B cell (primary cell): Measurements from ENCODE around the gene ZNF646. TPM values are rescaled to one million over a fixed set of nuclear protein-coding genes. Genes with fewer than 3 reads are reported as not detected.

Experiments used
- ATAC-seq: fragments of 200-7000 bp; cut with Tn5 transposase; one replicate; pipeline ENCODE4 v1.10.0; 2021; ENCODE audit warnings: low read depth, mild to moderate bottlenecking, moderate number of reproducible peaks, moderate library complexity
- CTCF ChIA-PET: fragments of 350-600 bp; sonication (Branson Sonifier 250); formaldehyde crosslinking; loops from one replicate; lab custom pipeline; 2021; ENCODE audit warnings: antibody characterized with exemption, inconsistent platforms; lab: Charles Lee
- POLR2A ChIA-PET: fragments of 350-600 bp; sonication (Branson Sonifier 250); formaldehyde crosslinking; loops from one replicate; lab custom pipeline; 2021; ENCODE audit warnings: antibody characterized with exemption; lab: Charles Lee
- DNase-seq: peaks from one replicate; pipeline ENCODE4 v3.0.0; 2013
- H2AFZ ChIP-seq: 2 replicates; pipeline ENCODE4 v1.6.1; 2012; ENCODE audit warnings: mild to moderate bottlenecking, low read depth, low read length; ENCODE audit not compliant: insufficient read depth, poor library complexity, severe bottlenecking
- H3K27ac ChIP-seq, 2 donors: 1 replicate in 1 of 2; 2 replicates in 1 of 2; pipeline ENCODE4 v1.5.1; 2012 to 2013; ENCODE audit warnings: low read length in 2 of 2, mild to moderate bottlenecking in 2 of 2, moderate library complexity in 1 of 2
- H3K27me3 ChIP-seq, 4 experiments: fragments of 200-600 bp in 1 of 4; sonication (generic) in 1 of 4; replicated peaks in 1 of 4; 1 replicate in 2 of 4; 2 replicates in 2 of 4; pipeline versions ENCODE4 v1.6.1 to v1.7.0; 2013 to 2016; ENCODE audit warnings: low read length in 3 of 4, mild to moderate bottlenecking in 2 of 4, mixed read lengths in 1 of 4, moderate library complexity in 1 of 4; ENCODE audit not compliant: insufficient read depth in 4 of 4, control insufficient read depth in 3 of 4; ENCODE audit errors: control extremely low read depth in 1 of 4
- H3K36me3 ChIP-seq, 2 experiments: replicated peaks in 1 of 2; 1 replicate in 1 of 2; 2 replicates in 1 of 2; pipeline versions ENCODE4 v1.6.1 to v1.7.1; 2013; ENCODE audit warnings: low read length in 1 of 2; ENCODE audit not compliant: insufficient read depth in 2 of 2, control insufficient read depth in 1 of 2; ENCODE audit errors: control extremely low read depth in 1 of 2, extremely low read depth in 1 of 2
- H3K4me1 ChIP-seq, 2 donors: fragments of 200-600 bp in 1 of 2; sonication (generic) in 1 of 2; 1 replicate in 1 of 2; 2 replicates in 1 of 2; pipeline versions ENCODE4 v1.5.1 to v1.6.1; 2013 to 2017; ENCODE audit warnings: low read length in 2 of 2; ENCODE audit not compliant: control insufficient read depth in 2 of 2, insufficient read depth in 2 of 2
- H3K4me2 ChIP-seq: replicated peaks from 2 replicates; pipeline ENCODE3; 2012; ENCODE audit warnings: mild to moderate bottlenecking, low read depth, low read length; ENCODE audit not compliant: poor library complexity, severe bottlenecking
- H3K4me3 ChIP-seq, 5 experiments: fragments of 200-600 bp in 1 of 5; sonication (generic) in 1 of 5; 1 replicate in 3 of 5; 2 replicates in 2 of 5; pipeline versions ENCODE4 v1.5.1 to v1.7.0; 2011 to 2016; ENCODE audit warnings: low read length in 4 of 5, mild to moderate bottlenecking in 4 of 5, low read depth in 2 of 5, control low read depth in 1 of 5, moderate library complexity in 1 of 5; ENCODE audit not compliant: insufficient read depth in 1 of 5; ENCODE audit errors: control extremely low read depth in 1 of 5, extremely low read depth in 1 of 5
- H3K79me2 ChIP-seq: fragments of 200-600 bp; sonication (generic); one replicate; pipeline ENCODE4 v1.6.0; 2016; ENCODE audit warnings: low read length; ENCODE audit not compliant: control insufficient read depth, insufficient read depth
- H3K9ac ChIP-seq: fragments of 200-600 bp; sonication (generic); 2 replicates; pipeline ENCODE4 v1.6.1; 2017; ENCODE audit warnings: mild to moderate bottlenecking, low read length, moderate library complexity
- H3K9me3 ChIP-seq, 3 donors: one replicate each; pipeline versions ENCODE4 v1.6.1 to v1.7.1; 2013; ENCODE audit warnings: low read length in 2 of 3; ENCODE audit not compliant: control insufficient read depth in 2 of 3, insufficient read depth in 1 of 3; ENCODE audit errors: control extremely low read depth in 1 of 3
- H4K20me1 ChIP-seq: 2 replicates; pipeline ENCODE4 v1.6.0; 2012; ENCODE audit warnings: mild to moderate bottlenecking, low read length; ENCODE audit not compliant: insufficient read depth, control insufficient read depth, poor library complexity, severe bottlenecking
- H3K27ac Mint-ChIP-seq: one replicate; pipeline ENCODE4 v1.8.0; 2021; ENCODE audit warnings: mixed read lengths
- H3K27me3 Mint-ChIP-seq: one replicate; pipeline ENCODE4 v1.8.0; 2021; ENCODE audit warnings: mixed read lengths
- H3K4me1 Mint-ChIP-seq: one replicate; pipeline ENCODE4 v1.8.0; 2021; ENCODE audit warnings: mixed read lengths
- H3K4me3 Mint-ChIP-seq: one replicate; pipeline ENCODE4 v1.8.0; 2021; ENCODE audit warnings: mixed read lengths
- H3K9me3 Mint-ChIP-seq: one replicate; pipeline ENCODE4 v1.8.0; 2022; ENCODE audit warnings: mixed read lengths; ENCODE audit not compliant: insufficient read depth
- EZH2 ChIP-seq: IDR thresholded peaks from 2 replicates; pipeline ENCODE4 v1.6.1; 2012; ENCODE audit warnings: borderline replicate concordance, low read depth, mild to moderate bottlenecking, moderate library complexity, low read length; ENCODE audit not compliant: insufficient read depth, poor library complexity, severe bottlenecking
- WGBS: methylation state at CpG from one replicate; pipeline ENCODE4 v1.1.5; 2013; ENCODE audit warnings: missing lambda C conversion rate; ENCODE audit not compliant: insufficient coverage; 5-methylcytosine and 5-hydroxymethylcytosine counted together
- intact Hi-C: fragments of 100-400 bp; cut with micrococcal nuclease; formaldehyde crosslinking; loops from one replicate; pipeline ENCODE4 v1.10.0; 2022
- polyA plus RNA-seq: library from polyadenylated mRNA; depleted of rRNA; stranded (reverse); fragments of >200 nt; gene quantifications from 2 replicates; pipeline ENCODE4 v1.2.3, GENCODE V29; 2012
- total RNA-seq, 2 donors: library from RNA; stranded (reverse); fragments of 120-200 nt in 1 of 2; gene quantifications; 1 replicate in 1 of 2; 2 replicates in 1 of 2; pipeline versions ENCODE4 v1.2.3 to v1.2.4, GENCODE V29; 2013 to 2022
- TF ChIP-seq, protein P1 (sequence below): fragments of 200-600 bp; IDR thresholded peaks from one replicate; pipeline ENCODE4 v1.8.0; 2022; ENCODE audit warnings: antibody characterized with exemption, mild to moderate bottlenecking

The ZNF646 gene
- total and polyA plus RNA-seq, 2 donors (not counting 1 experiment from before 2014, with no cell fraction given), result 14.7 to 45.9 TPM

- POLR2A ChIA-PET, result interaction anchor here (0.9 to 1.8 kb wide), 3 partner anchors 8 to 47 kb away, joined by 3 to 6 read pairs (median 5); partner anchors contain the start of genes ZNF646 and ZNF668
- H3K27ac Mint-ChIP-seq, result peak within 1 kb of the TSS; percentile 96
- intact Hi-C loops, result loop anchor here (1.0 to 2.0 kb wide), 7 partner anchors 14 to 109 kb away; partner anchors contain the start of genes BCKDK, HSD3B7, KAT8 and STX4
- no peaks in the 10 kb centered on the region for H3K9me3 Mint-ChIP-seq
- peak within 1 kb of the TSS; percentile 98 for H3K4me3 Mint-ChIP-seq
- CTCF ChIA-PET, result interaction anchor here (2.4 kb wide), 2 partner anchors 47 to 110 kb away, joined by 11 to 12 read pairs; partner anchors contain the start of gene HSD3B7
- peak within 1 kb of the TSS; percentile 50 to 99 (median 73) for H3K4me3 ChIP-seq
- H2AFZ ChIP-seq, result peak within 1 kb of the TSS; percentile 95
- peaks cover 29% of the 10 kb centered on the region for H3K4me1 Mint-ChIP-seq
- H3K27me3 ChIP-seq, result no peaks in the 10 kb centered on the region
- ATAC-seq (peak; percentile 89), DNase-seq (peak; percentile 90)
- under 1% methylated on average over 69 of the region's 69 CpGs for WGBS
- H4K20me1 ChIP-seq, result no peaks in the 10 kb centered on the region
- H3K27ac ChIP-seq, result peak within 1 kb of the TSS; percentile 81 to 85
- H3K27me3 Mint-ChIP-seq, result no peaks in the 10 kb centered on the region
- peaks cover 14 to 31% of the 10 kb centered on the region in 2 donors for H3K4me1 ChIP-seq
- peak within 1 kb of the TSS; percentile 87 for H3K9ac ChIP-seq
- TF ChIP-seq EZH2, result no peak
- TF ChIP-seq, protein P1, sequence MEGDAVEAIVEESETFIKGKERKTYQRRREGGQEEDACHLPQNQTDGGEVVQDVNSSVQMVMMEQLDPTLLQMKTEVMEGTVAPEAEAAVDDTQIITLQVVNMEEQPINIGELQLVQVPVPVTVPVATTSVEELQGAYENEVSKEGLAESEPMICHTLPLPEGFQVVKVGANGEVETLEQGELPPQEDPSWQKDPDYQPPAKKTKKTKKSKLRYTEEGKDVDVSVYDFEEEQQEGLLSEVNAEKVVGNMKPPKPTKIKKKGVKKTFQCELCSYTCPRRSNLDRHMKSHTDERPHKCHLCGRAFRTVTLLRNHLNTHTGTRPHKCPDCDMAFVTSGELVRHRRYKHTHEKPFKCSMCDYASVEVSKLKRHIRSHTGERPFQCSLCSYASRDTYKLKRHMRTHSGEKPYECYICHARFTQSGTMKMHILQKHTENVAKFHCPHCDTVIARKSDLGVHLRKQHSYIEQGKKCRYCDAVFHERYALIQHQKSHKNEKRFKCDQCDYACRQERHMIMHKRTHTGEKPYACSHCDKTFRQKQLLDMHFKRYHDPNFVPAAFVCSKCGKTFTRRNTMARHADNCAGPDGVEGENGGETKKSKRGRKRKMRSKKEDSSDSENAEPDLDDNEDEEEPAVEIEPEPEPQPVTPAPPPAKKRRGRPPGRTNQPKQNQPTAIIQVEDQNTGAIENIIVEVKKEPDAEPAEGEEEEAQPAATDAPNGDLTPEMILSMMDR, result no peak
- H3K36me3 ChIP-seq, result peaks cover 0 to 5% of the 10 kb centered on the region in 2 experiments
- peak within 1 kb of the TSS; percentile 85 for H3K4me2 ChIP-seq
- H3K79me2 ChIP-seq, result peaks cover 10% of the 10 kb centered on the region
- no peaks in the 10 kb centered on the region for H3K9me3 ChIP-seq
Measured at GRCh38 chr16:31094424-31095120, 20.4 kb downstream of the ZNF646 start, which contains the start of gene VKORC1. Gene VKORC1, minus strand, starts transcription at chr16:31094797. Its CDS starts 68 bp downstream, at chr16:31094729.
